GM12878 (cell line): ENCODE data around the gene GPR87. TPM values are rescaled to one million over a fixed set of nuclear protein-coding genes. Genes with fewer than 3 reads are reported as not detected.

ENCODE experiments used
- ATAC-seq: fragments of 200-7000 bp; cut with Tn5 transposase; 3 replicates; pipeline ENCODE4 v1.9.1; 2020; ENCODE audit warnings: mild to moderate bottlenecking, moderate library complexity
- BruUV-seq: library from RNA; stranded (reverse); fragments of 400-500 nt; replicated peaks from 2 replicates; lab custom pipeline; 2021; lab: Mats Ljungman, UMichigan
- CTCF ChIA-PET: fragments of 300-600 bp; sonication (Branson Sonifier 250); formaldehyde crosslinking; extraction: SDS; loops from one replicate; lab custom pipeline; 2021; ENCODE audit warnings: inconsistent platforms; lab: Yijun Ruan, JAX
- POLR2A ChIA-PET: fragments of 350-600 bp; formaldehyde crosslinking; extraction: SDS; loops from one replicate; lab custom pipeline; 2021; ENCODE audit warnings: inconsistent platforms; lab: Charles Lee
- RAD21 ChIA-PET: fragments of 300-600 bp; sonication (Branson Sonifier 250); formaldehyde crosslinking; loops from one replicate; lab custom pipeline; 2023; ENCODE audit warnings: antibody characterized with exemption; ENCODE audit not compliant: unreplicated experiment; lab: Charles Lee
- SMC1A ChIA-PET: fragments of 300-600 bp; sonication (Branson Sonifier 250); formaldehyde crosslinking; loops from one replicate; lab custom pipeline; 2023; ENCODE audit not compliant: unreplicated experiment, uncharacterized antibody; lab: Charles Lee
- DNase-seq: peaks from one replicate; pipeline ENCODE4 v3.0.0-alpha.2; 2011; ENCODE audit warnings: low read depth, low spot score
- FAIRE-seq: peaks from 3 replicates; lab custom pipeline; 2011; peaks lifted over from hg19 to GRCh38; lab: Jason Lieb, UNC
- H2AFZ ChIP-seq: 2 replicates; pipeline ENCODE4 v1.6.0; 2011; ENCODE audit warnings: low read depth, low read length, control low read depth; ENCODE audit not compliant: control insufficient read depth
- H3K27ac ChIP-seq: 2 replicates; pipeline ENCODE4 v1.5.1; 2011; ENCODE audit warnings: control low read depth; ENCODE audit not compliant: control insufficient read depth, insufficient read depth
- H3K27me3 ChIP-seq, 2 experiments: replicated peaks in 1 of 2; 2 replicates each; pipeline versions ENCODE4 v1.6.0 to v1.6.1; 2011; ENCODE audit warnings: low read length in 1 of 2; ENCODE audit not compliant: control insufficient read depth in 2 of 2, insufficient read depth in 2 of 2
- H3K36me3 ChIP-seq, 2 experiments: 2 replicates each; pipeline ENCODE4 v1.5.1; 2011; ENCODE audit warnings: low read length in 1 of 2; ENCODE audit not compliant: control insufficient read depth in 2 of 2, insufficient read depth in 2 of 2
- H3K4me1 ChIP-seq: 2 replicates; pipeline ENCODE4 v1.6.1; 2011; ENCODE audit warnings: mild to moderate bottlenecking, low read length, moderate library complexity, mixed read lengths; ENCODE audit not compliant: control insufficient read depth, insufficient read depth
- H3K4me2 ChIP-seq: 2 replicates; pipeline ENCODE4 v1.6.0; 2011; ENCODE audit warnings: control low read depth; ENCODE audit not compliant: control insufficient read depth, insufficient read depth
- H3K4me3 ChIP-seq: fragments of 200-600 bp; sonication (generic); 2 replicates; pipeline ENCODE4 v1.5.1; 2016
- H3K79me2 ChIP-seq: 2 replicates; pipeline ENCODE4 v1.6.0; 2011; ENCODE audit warnings: low read length; ENCODE audit not compliant: control insufficient read depth, insufficient read depth
- H3K9ac ChIP-seq: 2 replicates; pipeline ENCODE4 v1.8.0; 2011; ENCODE audit warnings: low read length, control low read depth, mixed read lengths; ENCODE audit not compliant: control insufficient read depth, insufficient read depth
- H3K9me3 ChIP-seq: replicated peaks from 3 replicates; pipeline ENCODE4 v1.5.1; 2011; ENCODE audit warnings: mild to moderate bottlenecking, low read length; ENCODE audit not compliant: control insufficient read depth, insufficient read depth
- H4K20me1 ChIP-seq: 2 replicates; pipeline ENCODE4 v1.6.0; 2011; ENCODE audit not compliant: control insufficient read depth, insufficient read depth
- ATF7 ChIP-seq: fragments of 450-650 bp; IDR thresholded peaks from 2 replicates; pipeline ENCODE4 v1.6.1; 2016; ENCODE audit warnings: low read depth, mild to moderate bottlenecking
- BCL11A ChIP-seq: IDR thresholded peaks from 2 replicates; pipeline ENCODE4 v1.6.1; 2011; ENCODE audit warnings: low read depth, low read length
- MTA3 ChIP-seq: IDR thresholded peaks from 2 replicates; pipeline ENCODE4 v1.6.1; 2012; ENCODE audit warnings: low read length, inconsistent platforms, borderline replicate concordance
- POLR2AphosphoS2 ChIP-seq: IDR thresholded peaks from 2 replicates; pipeline ENCODE4 v1.6.1; 2011; ENCODE audit warnings: low read depth, mild to moderate bottlenecking, low read length, improper control_type of control experiment, moderate library complexity
- RB1 ChIP-seq: fragments of 450-650 bp; formaldehyde crosslinking; IDR thresholded peaks from 2 replicates; pipeline ENCODE4 v1.6.1; 2017; ENCODE audit warnings: mild to moderate bottlenecking, borderline replicate concordance
- SP1 ChIP-seq: IDR thresholded peaks from one replicate; pipeline ENCODE4 v1.6.1; 2011; ENCODE audit warnings: low read depth, low read length
- TBL1XR1 ChIP-seq: IDR thresholded peaks from 2 replicates; pipeline ENCODE4 v1.6.1; 2012; ENCODE audit warnings: low read depth, low read length, improper control_type of control experiment
- TCF12 ChIP-seq: IDR thresholded peaks from 2 replicates; pipeline ENCODE4 v1.6.1; 2011; ENCODE audit warnings: low read depth, mild to moderate bottlenecking, low read length
- TCF7 ChIP-seq: IDR thresholded peaks from 2 replicates; pipeline ENCODE4 v1.6.1; 2014; ENCODE audit warnings: antibody characterized with exemption, borderline replicate concordance
- ZNF24 ChIP-seq: fragments of 450-650 bp; IDR thresholded peaks from 2 replicates; pipeline ENCODE4 v1.6.1; 2017; ENCODE audit warnings: antibody characterized with exemption, mild to moderate bottlenecking
- WGBS: methylation state at CpG from one replicate; pipeline ENCODE4 v1.1.6; 2016; ENCODE audit warnings: low lambda C conversion rate; ENCODE audit not compliant: insufficient replicate concordance, insufficient coverage; ENCODE audit errors: missing lambda C conversion rate; 5-methylcytosine and 5-hydroxymethylcytosine counted together
- in situ Hi-C: fragments of 300-500 bp; cut with MboI; formaldehyde crosslinking; loops from 9 replicates; pipeline ENCODE4 v1.14.3; 2018; ENCODE audit warnings: mixed read lengths
- intact Hi-C: fragments of 100-400 bp; cut with micrococcal nuclease; formaldehyde crosslinking; loops from one replicate; pipeline ENCODE4 v1.14.2; 2022; ENCODE audit not compliant: unreplicated experiment
- polyA plus RNA-seq, 11 experiments: library from polyadenylated mRNA; depleted of rRNA in 4 of 11; unstranded in 6 of 11; stranded (reverse) in 5 of 11; fragments of >200 nt; fragmentation: Nextera tagmentation in 4 of 11; fragmentation: Illumina TruSeq in 1 of 11; extraction: Ambion mirVana in 4 of 11; extraction: Trizol in 1 of 11; gene quantifications; 1 replicate in 1 of 11; 2 replicates in 10 of 11; pipeline versions ENCODE4 v1.2.1 to v1.2.3, GENCODE V29; 2011 to 2016; ENCODE audit warnings: inconsistent platforms in 2 of 11, missing spikeins in 2 of 11, low read depth in 1 of 11
- total RNA-seq, 4 experiments: library from RNA; depleted of rRNA in 3 of 4; stranded (reverse); fragments of >200 nt in 3 of 4; fragmentation: Illumina TruSeq in 1 of 4; extraction: Trizol in 1 of 4; gene quantifications; 2 replicates each; pipeline versions ENCODE4 v1.2.1 to v1.2.3, GENCODE V29; 2013 to 2021

Gene GPR87
- total and polyA plus RNA-seq, 10 of the 15 experiments (the other 5 are each of a cell fraction or from before 2014, with no cell fraction given), result 0.06 to 0.27 (median 0.16) TPM; not detected in 5

DNA sequence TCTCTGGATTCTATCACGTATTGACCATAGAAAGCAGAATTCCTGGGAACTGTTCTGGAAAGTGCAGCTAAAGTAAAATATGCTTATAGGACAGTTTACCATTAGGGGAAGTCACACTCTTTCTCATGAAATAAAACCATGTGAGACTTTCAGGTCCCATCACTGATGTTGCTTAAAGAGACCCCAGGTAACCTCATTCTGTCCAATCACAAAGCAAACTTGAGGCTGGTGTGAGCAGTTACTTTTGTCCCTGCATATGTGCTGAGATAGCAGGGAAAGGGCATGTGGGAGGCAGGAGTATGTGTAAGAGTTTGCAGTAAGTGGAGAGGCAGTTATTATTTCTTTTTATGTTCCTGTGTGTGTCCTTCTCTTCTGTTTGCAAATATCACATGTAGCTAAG is 16.1 kb downstream of the GPR87 start:
- no peaks in the 10 kb centered on the region for H3K79me2 ChIP-seq
- ChIA-PET CTCF (interaction anchor here (0.6 kb wide), 1 partner anchor 73 kb away, joined by 3 read pairs; no protein-coding TSS in a partner anchor), RAD21 (no interaction called here), SMC1A (no interaction called here), POLR2A (no interaction called here)
- H3K4me2 ChIP-seq, result no peak overlapping the region
- H3K27me3 ChIP-seq, result peaks cover 0 to 2% of the 10 kb centered on the region in 2 experiments; a peak in 1 of 4 replicates
- no peak overlapping the region for H2AFZ ChIP-seq
- H3K36me3 ChIP-seq, result no peaks in the 10 kb centered on the region
- DNase-seq (no peak), FAIRE-seq (no peak), ATAC-seq (no peak)
- intact Hi-C loops, result no loop called here
- H3K4me3 ChIP-seq, result no peak overlapping the region
- TF ChIP-seq MTA3 (no peak), SP1 (no peak), BCL11A (no peak), ZNF24 (no peak), TCF12 (no peak)
- BruUV-seq, result no TSS peak
- H3K9ac ChIP-seq, result no peak overlapping the region
- H4K20me1 ChIP-seq, result no peaks in the 10 kb centered on the region
- no peak overlapping the region for H3K27ac ChIP-seq
- in situ Hi-C loops, result no loop called here
- H3K4me1 ChIP-seq, result no peaks in the 10 kb centered on the region
- H3K9me3 ChIP-seq, result no peaks in the 10 kb centered on the region
- WGBS, result 36% methylated on average over 1 of the region's 1 CpG

GRCh38 chr3:151299006-151299405 is 17.6 kb downstream of the GPR87 start:
- no TSS peak for BruUV-seq
- ChIA-PET RAD21 (no interaction called here), POLR2A (no interaction called here), CTCF (no interaction called here), SMC1A (no interaction called here)
- no peaks in the 10 kb centered on the region for H3K9me3 ChIP-seq
- 15% methylated on average over 2 of the region's 2 CpGs for whole genome bisulfite sequencing
- no peak overlapping the region for H3K4me2 ChIP-seq
- FAIRE-seq, result no peak
- no peaks in the 10 kb centered on the region for H3K79me2 ChIP-seq
- TF ChIP-seq ATF7 (no peak), RB1 (no peak), TBL1XR1 (no peak), POLR2AphosphoS2 (no peak), TCF7 (no peak)
- H3K27me3 ChIP-seq, result peaks cover 0 to 2% of the 10 kb centered on the region in 2 experiments; a peak in 1 of 4 replicates
- H4K20me1 ChIP-seq, result no peaks in the 10 kb centered on the region
- H3K9ac ChIP-seq, result no peak overlapping the region
- no peak overlapping the region for H2AFZ ChIP-seq
- in situ Hi-C loops (no loop called here), intact Hi-C loops (no loop called here)
- DNase-seq, result no peak
- ATAC-seq, result no peak
- no peaks in the 10 kb centered on the region for H3K36me3 ChIP-seq
- no peak overlapping the region for H3K27ac ChIP-seq
- H3K4me3 ChIP-seq, result no peak overlapping the region
- H3K4me1 ChIP-seq, result no peaks in the 10 kb centered on the region
